B cell (primary cell): Measurements from ENCODE around the gene COL5A2. TPM values are rescaled to one million over a fixed set of nuclear protein-coding genes. Genes with fewer than 3 reads are reported as not detected.

Experiments used
- ATAC-seq: fragments of 200-7000 bp; cut with Tn5 transposase; one replicate; pipeline ENCODE4 v1.10.0; 2021; ENCODE audit warnings: low read depth, mild to moderate bottlenecking, moderate number of reproducible peaks, moderate library complexity
- CTCF ChIA-PET: fragments of 350-600 bp; sonication (Branson Sonifier 250); formaldehyde crosslinking; loops from one replicate; lab custom pipeline; 2021; ENCODE audit warnings: antibody characterized with exemption, inconsistent platforms; lab: Charles Lee
- POLR2A ChIA-PET: fragments of 350-600 bp; sonication (Branson Sonifier 250); formaldehyde crosslinking; loops from one replicate; lab custom pipeline; 2021; ENCODE audit warnings: antibody characterized with exemption; lab: Charles Lee
- DNase-seq: peaks from one replicate; pipeline ENCODE4 v3.0.0; 2013
- H2AFZ ChIP-seq: 2 replicates; pipeline ENCODE4 v1.6.1; 2012; ENCODE audit warnings: mild to moderate bottlenecking, low read depth, low read length; ENCODE audit not compliant: insufficient read depth, poor library complexity, severe bottlenecking
- H3K27ac ChIP-seq, 2 donors: 1 replicate in 1 of 2; 2 replicates in 1 of 2; pipeline ENCODE4 v1.5.1; 2012 to 2013; ENCODE audit warnings: low read length in 2 of 2, mild to moderate bottlenecking in 2 of 2, moderate library complexity in 1 of 2
- H3K27me3 ChIP-seq, 4 experiments: fragments of 200-600 bp in 1 of 4; sonication (generic) in 1 of 4; replicated peaks in 1 of 4; 1 replicate in 2 of 4; 2 replicates in 2 of 4; pipeline versions ENCODE4 v1.6.1 to v1.7.0; 2013 to 2016; ENCODE audit warnings: low read length in 3 of 4, mild to moderate bottlenecking in 2 of 4, mixed read lengths in 1 of 4, moderate library complexity in 1 of 4; ENCODE audit not compliant: insufficient read depth in 4 of 4, control insufficient read depth in 3 of 4; ENCODE audit errors: control extremely low read depth in 1 of 4
- H3K36me3 ChIP-seq, 2 experiments: replicated peaks in 1 of 2; 1 replicate in 1 of 2; 2 replicates in 1 of 2; pipeline versions ENCODE4 v1.6.1 to v1.7.1; 2013; ENCODE audit warnings: low read length in 1 of 2; ENCODE audit not compliant: insufficient read depth in 2 of 2, control insufficient read depth in 1 of 2; ENCODE audit errors: control extremely low read depth in 1 of 2, extremely low read depth in 1 of 2
- H3K4me1 ChIP-seq, 2 donors: fragments of 200-600 bp in 1 of 2; sonication (generic) in 1 of 2; 1 replicate in 1 of 2; 2 replicates in 1 of 2; pipeline versions ENCODE4 v1.5.1 to v1.6.1; 2013 to 2017; ENCODE audit warnings: low read length in 2 of 2; ENCODE audit not compliant: control insufficient read depth in 2 of 2, insufficient read depth in 2 of 2
- H3K4me2 ChIP-seq: replicated peaks from 2 replicates; pipeline ENCODE3; 2012; ENCODE audit warnings: mild to moderate bottlenecking, low read depth, low read length; ENCODE audit not compliant: poor library complexity, severe bottlenecking
- H3K4me3 ChIP-seq, 5 experiments: fragments of 200-600 bp in 1 of 5; sonication (generic) in 1 of 5; 1 replicate in 3 of 5; 2 replicates in 2 of 5; pipeline versions ENCODE4 v1.5.1 to v1.7.0; 2011 to 2016; ENCODE audit warnings: low read length in 4 of 5, mild to moderate bottlenecking in 4 of 5, low read depth in 2 of 5, control low read depth in 1 of 5, moderate library complexity in 1 of 5; ENCODE audit not compliant: insufficient read depth in 1 of 5; ENCODE audit errors: control extremely low read depth in 1 of 5, extremely low read depth in 1 of 5
- H3K79me2 ChIP-seq: fragments of 200-600 bp; sonication (generic); one replicate; pipeline ENCODE4 v1.6.0; 2016; ENCODE audit warnings: low read length; ENCODE audit not compliant: control insufficient read depth, insufficient read depth
- H3K9ac ChIP-seq: fragments of 200-600 bp; sonication (generic); 2 replicates; pipeline ENCODE4 v1.6.1; 2017; ENCODE audit warnings: mild to moderate bottlenecking, low read length, moderate library complexity
- H3K9me3 ChIP-seq, 3 donors: one replicate each; pipeline versions ENCODE4 v1.6.1 to v1.7.1; 2013; ENCODE audit warnings: low read length in 2 of 3; ENCODE audit not compliant: control insufficient read depth in 2 of 3, insufficient read depth in 1 of 3; ENCODE audit errors: control extremely low read depth in 1 of 3
- H4K20me1 ChIP-seq: 2 replicates; pipeline ENCODE4 v1.6.0; 2012; ENCODE audit warnings: mild to moderate bottlenecking, low read length; ENCODE audit not compliant: insufficient read depth, control insufficient read depth, poor library complexity, severe bottlenecking
- H3K27ac Mint-ChIP-seq: one replicate; pipeline ENCODE4 v1.8.0; 2021; ENCODE audit warnings: mixed read lengths
- H3K27me3 Mint-ChIP-seq: one replicate; pipeline ENCODE4 v1.8.0; 2021; ENCODE audit warnings: mixed read lengths
- H3K4me1 Mint-ChIP-seq: one replicate; pipeline ENCODE4 v1.8.0; 2021; ENCODE audit warnings: mixed read lengths
- H3K4me3 Mint-ChIP-seq: one replicate; pipeline ENCODE4 v1.8.0; 2021; ENCODE audit warnings: mixed read lengths
- H3K9me3 Mint-ChIP-seq: one replicate; pipeline ENCODE4 v1.8.0; 2022; ENCODE audit warnings: mixed read lengths; ENCODE audit not compliant: insufficient read depth
- CTCF ChIP-seq: fragments of 200-600 bp; IDR thresholded peaks from one replicate; pipeline ENCODE4 v1.8.0; 2022; ENCODE audit warnings: antibody characterized with exemption, mild to moderate bottlenecking
- EZH2 ChIP-seq: IDR thresholded peaks from 2 replicates; pipeline ENCODE4 v1.6.1; 2012; ENCODE audit warnings: borderline replicate concordance, low read depth, mild to moderate bottlenecking, moderate library complexity, low read length; ENCODE audit not compliant: insufficient read depth, poor library complexity, severe bottlenecking
- WGBS: methylation state at CpG from one replicate; pipeline ENCODE4 v1.1.5; 2013; ENCODE audit warnings: missing lambda C conversion rate; ENCODE audit not compliant: insufficient coverage; 5-methylcytosine and 5-hydroxymethylcytosine counted together
- intact Hi-C: fragments of 100-400 bp; cut with micrococcal nuclease; formaldehyde crosslinking; loops from one replicate; pipeline ENCODE4 v1.10.0; 2022
- polyA plus RNA-seq: library from polyadenylated mRNA; depleted of rRNA; stranded (reverse); fragments of >200 nt; gene quantifications from 2 replicates; pipeline ENCODE4 v1.2.3, GENCODE V29; 2012
- total RNA-seq, 2 donors: library from RNA; stranded (reverse); fragments of 120-200 nt in 1 of 2; gene quantifications; 1 replicate in 1 of 2; 2 replicates in 1 of 2; pipeline versions ENCODE4 v1.2.3 to v1.2.4, GENCODE V29; 2013 to 2022

The COL5A2 gene
- total and polyA plus RNA-seq, 2 donors (not counting 1 experiment from before 2014, with no cell fraction given), result 0.44 to 0.45 TPM

- ChIA-PET CTCF (no interaction called here), POLR2A (no interaction called here)
- H3K9me3 Mint-ChIP-seq, result no peaks in the 10 kb centered on the region
- Histone ChIP-seq H2AFZ (no peak overlapping the region), H3K4me2 (no peak overlapping the region), H3K27me3 (no peaks in the 10 kb centered on the region), H4K20me1 (no peaks in the 10 kb centered on the region), H3K27ac (no peak overlapping the region), H3K79me2 (no peaks in the 10 kb centered on the region), H3K4me1 (no peaks in the 10 kb centered on the region), H3K9ac (no peak overlapping the region), H3K36me3 (no peaks in the 10 kb centered on the region), H3K9me3 (no peaks in the 10 kb centered on the region), H3K4me3 (no peak overlapping the region)
- TF ChIP-seq CTCF, result no peak
- no peak for TF ChIP-seq EZH2
- no peak overlapping the region for H3K4me3 Mint-ChIP-seq
- no peaks in the 10 kb centered on the region for H3K27me3 Mint-ChIP-seq
- no peaks in the 10 kb centered on the region for H3K4me1 Mint-ChIP-seq
- no peak for DNase-seq
- H3K27ac Mint-ChIP-seq, result no peak overlapping the region
- no CpG with 5 or more reads among the region's 2 CpGs for WGBS
- no peak for ATAC-seq
- intact Hi-C loops, result no loop called here
Measured at GRCh38 chr2:189046320-189046719, 133.2 kb downstream of the COL5A2 start.

- POLR2A ChIA-PET, result no interaction called here
- Mint-ChIP-seq H3K27ac (no peak overlapping the region), H3K27me3 (no peaks in the 10 kb centered on the region), H3K4me1 (no peaks in the 10 kb centered on the region), H3K4me3 (no peak overlapping the region), H3K9me3 (no peaks in the 10 kb centered on the region)
- H3K9me3 ChIP-seq, result no peaks in the 10 kb centered on the region
- WGBS, result no CpG with 5 or more reads among the region's 3 CpGs
- CTCF ChIA-PET, result no interaction called here
- H3K36me3 ChIP-seq, result no peaks in the 10 kb centered on the region
- DNase-seq (no peak), ATAC-seq (no peak)
- H3K79me2 ChIP-seq, result no peaks in the 10 kb centered on the region
- TF ChIP-seq CTCF (no peak), EZH2 (no peak)
- H3K4me2 ChIP-seq, result no peak overlapping the region
- no peak overlapping the region for H3K27ac ChIP-seq
- intact Hi-C loops, result no loop called here
- H4K20me1 ChIP-seq, result no peaks in the 10 kb centered on the region
- no peak overlapping the region for H2AFZ ChIP-seq
- H3K4me3 ChIP-seq, result no peak overlapping the region
- no peaks in the 10 kb centered on the region for H3K27me3 ChIP-seq
- no peaks in the 10 kb centered on the region for H3K4me1 ChIP-seq
- H3K9ac ChIP-seq, result no peak overlapping the region
Measured at GRCh38 chr2:189045836-189046235, 133.7 kb downstream of the COL5A2 start.
